ENCODE measurements around the gene CDCA4. TPM values are rescaled to one million over a fixed set of nuclear protein-coding genes. Genes with fewer than 3 reads are reported as not detected.

The CDCA4 gene
- total RNA-seq, 2 donors from 2014 or later: 46.6 to 65.1 TPM

GRCh38 chr14:105007593-105008264 lies 13.2 kb downstream of the CDCA4 start:
- H3K4me1 Mint-ChIP-seq: no peaks in the 10 kb centered on the region
- H3K27me3 Mint-ChIP-seq (ENCODE audit: insufficient read depth): no peaks in the 10 kb centered on the region
- Histone ChIP-seq H3K9me3 (ENCODE audit: control insufficient read depth, low read length) (no peaks in the 10 kb centered on the region), H3K27me3 (ENCODE audit: control insufficient read depth, insufficient read depth, low read length, poor library complexity, severe bottlenecking) (no peaks in the 10 kb centered on the region), H3K9ac (ENCODE audit: extremely low read depth, low read length, poor library complexity, severe bottlenecking) (no peak overlapping the region), H3K4me1 (ENCODE audit: control insufficient read depth, insufficient read depth, low read length) (no peaks in the 10 kb centered on the region), H3K27ac (ENCODE audit: low read depth, low read length) (peak overlapping the region; percentile 32), H3K36me3 (ENCODE audit: control insufficient read depth, insufficient read depth, low read length) (peaks cover 40% of the 10 kb centered on the region), H3K4me3 (ENCODE audit: low read length) (no peak overlapping the region)
- peak overlapping the region; percentile 68 for H3K27ac Mint-ChIP-seq
- no peaks in the 10 kb centered on the region for H3K9me3 Mint-ChIP-seq
- no peak for DNase-seq
- H3K4me3 Mint-ChIP-seq: no peak overlapping the region
- TF ChIP-seq CTCF (conservative IDR thresholded peaks at IDR 0.05): no peak
- peaks cover 32% of the 10 kb centered on the region for H3K36me3 Mint-ChIP-seq (ENCODE audit: low read depth)
- 94 to 98% methylated on average over 10 to 19 of the region's 19 CpGs for WGBS, 2 experiments (ENCODE audit: insufficient coverage in 1 of 2, insufficient read length in 1 of 2)

- H3K36me3 ChIP-seq (ENCODE audit: control insufficient read depth, insufficient read depth, low read length): peaks cover 35% of the 10 kb centered on the region
- H3K4me3 ChIP-seq (ENCODE audit: low read length): no peak overlapping the region
- Mint-ChIP-seq H3K27me3 (ENCODE audit: insufficient read depth) (no peaks in the 10 kb centered on the region), H3K9me3 (no peaks in the 10 kb centered on the region), H3K4me3 (no peak overlapping the region), H3K4me1 (no peaks in the 10 kb centered on the region), H3K36me3 (ENCODE audit: low read depth) (peaks cover 27% of the 10 kb centered on the region), H3K27ac (peak overlapping the region; percentile 68)
- no peak for DNase-seq
- no peak overlapping the region for H3K9ac ChIP-seq (ENCODE audit: extremely low read depth, low read length, poor library complexity, severe bottlenecking)
- H3K27ac ChIP-seq (ENCODE audit: low read depth, low read length): peak overlapping the region; percentile 32
- TF ChIP-seq CTCF (conservative IDR thresholded peaks at IDR 0.05): no peak
- H3K9me3 ChIP-seq (ENCODE audit: control insufficient read depth, low read length): no peaks in the 10 kb centered on the region
- WGBS, 2 experiments (ENCODE audit: insufficient coverage in 1 of 2, insufficient read length in 1 of 2): 92% methylated on average over 18 to 21 of the region's 21 CpGs
- H3K27me3 ChIP-seq (ENCODE audit: control insufficient read depth, insufficient read depth, low read length, poor library complexity, severe bottlenecking): no peaks in the 10 kb centered on the region
- no peaks in the 10 kb centered on the region for H3K4me1 ChIP-seq (ENCODE audit: control insufficient read depth, insufficient read depth, low read length)
These were observed 13.9 kb downstream of the CDCA4 start for GRCh38 chr14:105006831-105007592.

- Mint-ChIP-seq H3K4me3 (no peak overlapping the region), H3K9me3 (no peaks in the 10 kb centered on the region), H3K36me3 (ENCODE audit: low read depth) (peaks cover 19% of the 10 kb centered on the region), H3K27ac (peak overlapping the region; percentile 35), H3K4me1 (no peaks in the 10 kb centered on the region), H3K27me3 (ENCODE audit: insufficient read depth) (no peaks in the 10 kb centered on the region)
- no peak for DNase-seq
- H3K36me3 ChIP-seq (ENCODE audit: control insufficient read depth, insufficient read depth, low read length): peaks cover 26% of the 10 kb centered on the region
- no peak overlapping the region for H3K9ac ChIP-seq (ENCODE audit: extremely low read depth, low read length, poor library complexity, severe bottlenecking)
- no peak overlapping the region for H3K27ac ChIP-seq (ENCODE audit: low read depth, low read length)
- no peaks in the 10 kb centered on the region for H3K9me3 ChIP-seq (ENCODE audit: control insufficient read depth, low read length)
- no peaks in the 10 kb centered on the region for H3K27me3 ChIP-seq (ENCODE audit: control insufficient read depth, insufficient read depth, low read length, poor library complexity, severe bottlenecking)
- H3K4me3 ChIP-seq (ENCODE audit: low read length): no peak overlapping the region
- 96 to 98% methylated on average over 15 to 21 of the region's 21 CpGs for WGBS, 2 experiments (ENCODE audit: insufficient coverage in 1 of 2, insufficient read length in 1 of 2)
- no peak for TF ChIP-seq CTCF (conservative IDR thresholded peaks at IDR 0.05)
- no peaks in the 10 kb centered on the region for H3K4me1 ChIP-seq (ENCODE audit: control insufficient read depth, insufficient read depth, low read length)
These were observed 14.7 kb downstream of the CDCA4 start for GRCh38 chr14:105005929-105006830.

All from endodermal cell (in vitro differentiated cells).